ENCODE results near the gene ATG16L2.
"Not testable (repeated sequence)": the region's sequence is repeated elsewhere in the genome, so short reads cannot be mapped to it uniquely, and the experiment has no call there.

Gene ATG16L2

DNA sequence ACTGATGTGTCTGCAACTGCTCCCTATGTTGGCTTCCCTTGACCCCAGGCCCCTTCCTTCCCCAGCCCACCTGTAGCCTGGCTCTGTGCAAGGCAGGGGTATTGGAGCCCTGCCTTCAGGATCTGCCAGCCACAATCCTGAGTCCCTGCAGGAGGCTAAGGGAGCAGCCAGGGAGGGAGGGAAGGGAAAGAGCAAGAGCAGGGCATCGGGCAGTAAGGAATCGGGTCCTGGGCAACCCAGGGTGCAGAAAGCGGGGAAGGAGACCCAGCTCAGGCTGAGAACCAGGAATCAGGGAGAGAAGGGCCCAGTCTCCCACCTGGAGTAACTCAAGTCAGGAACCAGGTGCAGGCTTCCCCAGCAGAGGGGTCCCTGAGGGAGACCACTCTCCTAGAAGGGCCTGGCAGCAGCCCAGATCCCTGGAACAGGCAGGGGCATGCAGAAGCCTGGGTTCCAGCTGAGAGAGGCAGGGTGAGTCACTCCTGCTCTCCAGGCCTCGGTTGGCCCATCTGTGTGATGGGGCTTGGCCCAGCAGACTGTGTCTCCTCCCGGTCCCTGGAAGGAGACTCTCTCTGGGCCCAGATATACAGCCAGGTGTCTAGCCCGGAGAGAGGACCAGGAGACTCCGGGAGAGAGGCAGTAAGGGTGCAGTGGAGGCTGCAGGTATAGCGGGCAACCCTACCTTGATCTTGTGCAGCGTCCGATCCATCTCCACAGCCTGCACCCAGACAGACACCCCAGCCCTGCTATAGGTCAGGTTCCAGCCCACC, 33.7 kb upstream of the ATG16L2 start:
- DNase-seq (ENCODE audit: low read depth), result no peak

GRCh38 chr11:72781063-72781312, 33.2 kb upstream of the ATG16L2 start:
- no peak for DNase-seq (ENCODE audit: low read depth)

DNA sequence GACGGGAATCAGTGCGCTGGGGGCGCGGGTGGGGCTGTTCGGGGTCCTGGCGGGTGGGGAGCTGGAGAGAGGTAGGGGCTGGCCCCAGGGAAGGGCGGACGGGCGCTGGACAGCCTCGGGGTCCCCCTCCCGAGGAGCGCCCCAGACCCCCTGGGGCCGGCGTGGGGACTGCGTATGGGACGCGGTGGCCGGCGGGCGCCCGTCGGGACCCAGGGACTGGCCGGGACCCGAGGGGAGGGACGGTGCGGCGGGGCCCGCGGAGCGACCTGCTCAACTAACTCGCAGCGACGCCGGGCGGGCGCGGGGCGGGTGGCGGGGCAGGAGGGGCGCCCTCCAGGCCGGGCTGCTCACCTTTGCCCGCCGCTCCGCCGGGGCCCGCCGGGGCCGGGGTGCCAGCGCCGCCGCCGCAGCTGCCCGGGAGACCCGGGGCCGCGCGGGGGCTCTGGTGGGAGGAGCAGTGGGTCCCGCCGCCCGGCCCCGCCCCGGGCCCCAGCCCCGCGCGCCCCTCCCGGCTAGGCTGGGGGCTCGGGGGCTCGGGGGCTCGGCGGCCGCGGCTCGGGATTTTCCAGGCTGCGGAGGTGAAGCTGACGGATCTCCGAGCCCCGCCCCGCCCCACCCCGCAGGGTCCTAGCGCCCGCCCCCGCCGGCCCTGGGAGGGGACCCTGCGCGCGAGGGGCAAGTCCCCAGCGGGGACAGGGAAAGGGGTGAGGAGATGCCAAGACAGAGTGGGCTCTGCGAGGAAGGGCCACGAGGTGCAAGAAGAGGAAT, 32.7 kb upstream of the ATG16L2 start:
- peak; percentile 31 for DNase-seq (ENCODE audit: low read depth)

DNA sequence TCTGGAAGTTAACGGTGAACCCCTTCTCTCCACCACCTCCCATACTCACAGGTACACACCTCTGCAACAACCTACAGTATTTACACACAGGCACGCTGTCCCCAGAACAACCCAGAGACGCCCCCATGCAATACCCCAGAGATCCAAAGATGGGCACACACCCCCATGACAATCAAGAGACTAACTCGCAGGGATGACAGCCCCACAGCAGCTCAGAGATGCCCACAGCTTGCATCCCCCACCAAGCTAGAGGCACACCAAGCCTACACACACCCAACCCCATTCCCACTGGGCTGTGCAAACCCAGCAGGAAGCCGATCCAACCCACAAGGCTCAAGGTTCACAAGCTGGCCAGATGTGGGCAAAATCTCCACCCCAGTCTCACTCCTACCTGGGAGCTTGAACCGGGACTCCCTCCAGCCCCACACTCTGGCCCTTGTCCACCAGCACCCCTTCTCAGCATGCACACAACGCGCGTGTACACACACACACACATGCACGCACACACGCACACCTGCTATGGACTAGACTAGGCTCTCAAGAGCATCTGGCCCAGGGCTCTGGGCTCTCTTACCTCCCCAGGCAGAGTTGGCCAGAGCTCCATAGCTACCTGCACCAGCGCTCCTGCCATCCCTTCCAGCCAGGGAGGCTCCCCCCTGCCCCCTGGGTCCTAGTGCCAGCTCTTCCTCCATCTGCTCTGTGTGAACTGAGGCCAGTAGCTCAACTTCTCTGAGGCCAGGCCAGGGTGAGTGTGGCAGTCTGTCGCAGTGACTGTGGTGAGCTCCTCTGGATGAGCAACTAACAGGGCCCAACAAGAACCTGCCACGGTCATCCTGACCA, 31.9 kb upstream of the ATG16L2 start:
- DNase-seq (ENCODE audit: low read depth), result no peak

DNA sequence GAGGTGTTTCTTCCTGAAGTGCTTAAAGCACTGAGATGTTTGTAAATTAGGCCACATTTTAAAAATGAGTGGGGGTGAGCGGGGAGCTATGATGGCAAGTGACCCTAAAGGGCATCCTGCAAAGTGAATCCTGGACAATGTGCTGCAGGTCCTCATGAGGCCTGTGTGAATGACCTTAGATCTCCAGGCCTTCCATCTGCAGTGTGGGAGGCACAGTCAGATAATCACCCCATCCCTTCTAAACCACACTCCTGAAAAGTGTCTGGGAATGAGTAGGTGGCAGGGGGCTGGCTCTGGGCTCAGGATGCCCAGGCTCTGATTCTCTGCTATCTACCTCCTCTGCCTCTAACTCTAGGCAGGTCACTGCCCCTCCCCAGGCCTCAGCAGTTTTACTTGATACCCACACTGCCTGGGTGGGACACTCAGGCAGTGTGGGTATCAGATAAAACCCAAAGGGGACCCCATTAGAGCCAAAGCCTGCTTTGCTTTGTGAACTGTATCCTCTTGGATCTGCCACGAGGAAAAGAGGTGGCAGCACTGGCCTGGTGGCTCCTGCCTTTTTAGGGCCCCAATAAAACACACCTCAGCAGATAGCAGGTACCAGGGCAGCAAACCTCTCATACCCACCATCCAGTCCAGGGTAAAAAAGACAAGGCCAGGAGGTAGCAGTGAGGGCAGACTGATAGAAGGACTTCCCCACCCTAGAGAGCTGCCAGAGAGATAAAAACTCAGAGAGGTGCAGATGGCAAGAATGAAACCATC, 30.9 kb upstream of the ATG16L2 start:
- DNase-seq (ENCODE audit: low read depth), result no peak

DNA sequence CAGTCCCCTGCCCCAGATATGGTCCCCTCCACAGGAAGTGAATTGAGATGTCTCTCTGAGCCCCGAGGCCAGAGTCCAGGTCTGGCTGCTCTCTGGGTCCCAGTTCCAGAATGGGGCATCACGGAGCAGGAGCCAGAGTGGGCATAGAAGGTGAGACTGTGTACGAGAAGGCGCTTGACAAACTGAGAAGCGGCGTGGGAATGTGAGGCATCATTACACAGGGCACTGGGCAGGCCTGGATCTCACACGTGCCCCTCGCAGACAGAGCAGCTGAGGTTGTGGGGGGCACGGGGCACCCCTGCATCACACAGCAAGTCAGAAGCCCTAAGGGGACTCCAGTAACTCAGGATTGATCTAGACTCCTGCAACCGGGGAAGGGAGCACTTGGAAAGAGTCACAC, 29.5 kb upstream of the ATG16L2 start:
- no peak for DNase-seq (ENCODE audit: low read depth)

- no peak for DNase-seq (ENCODE audit: low read depth)
Measured at GRCh38 chr11:72786305-72787215, 27.7 kb upstream of the ATG16L2 start.

GRCh38 chr11:72787216-72788104, 26.8 kb upstream of the ATG16L2 start:
- DNase-seq (ENCODE audit: low read depth), result no peak

- no peak for DNase-seq (ENCODE audit: low read depth)
Measured at GRCh38 chr11:72788241-72788640, 26.0 kb upstream of the ATG16L2 start.

DNA sequence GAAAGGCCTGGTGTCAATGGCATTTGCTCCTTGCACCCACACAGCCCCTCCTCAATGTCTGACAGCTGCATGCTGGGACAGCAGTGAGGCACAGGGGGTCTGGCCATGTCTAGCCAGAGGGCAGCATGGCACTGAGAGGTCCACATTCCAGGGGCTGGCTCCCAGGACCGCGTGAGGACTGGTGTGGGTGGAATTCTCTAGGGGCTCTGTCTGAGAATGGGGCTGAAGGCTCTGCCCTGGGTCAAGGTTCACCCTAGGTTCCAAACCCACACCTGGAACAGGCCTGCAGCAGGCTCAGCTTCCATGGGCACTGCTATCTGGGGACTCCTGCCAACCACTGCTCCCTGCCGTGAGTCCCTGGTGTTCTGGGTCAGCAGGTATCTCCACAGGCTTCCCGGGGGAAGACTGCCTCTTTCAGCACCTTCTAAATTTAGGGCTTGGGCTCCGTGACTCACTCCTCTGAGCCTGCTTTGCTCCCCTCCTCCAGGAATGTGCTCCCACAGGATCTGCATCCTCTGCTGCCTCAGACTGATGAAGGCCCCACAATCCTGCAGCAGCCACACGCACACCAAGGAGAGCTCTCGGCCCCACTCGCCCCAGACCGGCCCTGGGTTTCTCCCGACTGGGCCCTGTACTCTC, 24.6 kb upstream of the ATG16L2 start:
- DNase-seq (ENCODE audit: low read depth), result no peak

DNA sequence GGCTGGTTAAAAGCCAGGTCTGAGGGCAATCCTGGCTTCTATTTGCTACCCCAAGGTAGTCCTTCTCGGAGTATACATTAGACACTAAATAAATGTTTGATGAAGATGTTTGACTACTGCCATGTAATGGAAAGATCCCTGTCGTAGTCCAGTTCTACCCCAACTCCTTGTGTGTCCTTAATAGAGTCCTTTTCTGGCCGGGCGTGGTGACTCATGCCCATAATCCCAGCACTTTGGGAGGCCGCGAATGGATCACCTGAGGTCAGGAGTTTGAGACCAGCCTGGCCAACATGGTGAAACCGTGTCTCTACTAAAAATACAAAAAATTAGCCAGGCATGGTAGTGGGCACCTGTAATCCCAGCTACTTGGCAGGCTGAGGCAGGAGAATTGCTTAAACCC, 23.0 kb upstream of the ATG16L2 start:
- DNase-seq (ENCODE audit: low read depth), result not testable (repeated sequence)

GRCh38 chr11:72792437-72793021, 21.7 kb upstream of the ATG16L2 start:
- no peak for DNase-seq (ENCODE audit: low read depth)

DNA sequence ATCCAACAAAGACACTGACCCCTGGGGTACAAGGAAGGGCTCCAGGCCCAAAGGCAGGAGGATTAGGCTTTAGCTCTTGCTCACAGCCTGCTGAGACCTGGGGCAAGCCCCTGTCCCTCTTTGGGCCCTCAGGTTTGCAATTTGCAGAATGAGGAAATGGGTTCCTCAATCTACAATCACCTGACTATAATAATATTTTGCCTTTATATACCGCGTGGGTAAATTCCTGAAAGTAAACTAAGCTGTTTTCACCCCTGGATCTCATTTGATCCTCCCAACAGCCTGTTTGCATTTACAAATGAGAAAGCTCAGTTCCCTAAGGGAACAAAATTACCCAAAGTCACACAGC, 21.2 kb upstream of the ATG16L2 start:
- DNase-seq (ENCODE audit: low read depth), result no peak

DNA sequence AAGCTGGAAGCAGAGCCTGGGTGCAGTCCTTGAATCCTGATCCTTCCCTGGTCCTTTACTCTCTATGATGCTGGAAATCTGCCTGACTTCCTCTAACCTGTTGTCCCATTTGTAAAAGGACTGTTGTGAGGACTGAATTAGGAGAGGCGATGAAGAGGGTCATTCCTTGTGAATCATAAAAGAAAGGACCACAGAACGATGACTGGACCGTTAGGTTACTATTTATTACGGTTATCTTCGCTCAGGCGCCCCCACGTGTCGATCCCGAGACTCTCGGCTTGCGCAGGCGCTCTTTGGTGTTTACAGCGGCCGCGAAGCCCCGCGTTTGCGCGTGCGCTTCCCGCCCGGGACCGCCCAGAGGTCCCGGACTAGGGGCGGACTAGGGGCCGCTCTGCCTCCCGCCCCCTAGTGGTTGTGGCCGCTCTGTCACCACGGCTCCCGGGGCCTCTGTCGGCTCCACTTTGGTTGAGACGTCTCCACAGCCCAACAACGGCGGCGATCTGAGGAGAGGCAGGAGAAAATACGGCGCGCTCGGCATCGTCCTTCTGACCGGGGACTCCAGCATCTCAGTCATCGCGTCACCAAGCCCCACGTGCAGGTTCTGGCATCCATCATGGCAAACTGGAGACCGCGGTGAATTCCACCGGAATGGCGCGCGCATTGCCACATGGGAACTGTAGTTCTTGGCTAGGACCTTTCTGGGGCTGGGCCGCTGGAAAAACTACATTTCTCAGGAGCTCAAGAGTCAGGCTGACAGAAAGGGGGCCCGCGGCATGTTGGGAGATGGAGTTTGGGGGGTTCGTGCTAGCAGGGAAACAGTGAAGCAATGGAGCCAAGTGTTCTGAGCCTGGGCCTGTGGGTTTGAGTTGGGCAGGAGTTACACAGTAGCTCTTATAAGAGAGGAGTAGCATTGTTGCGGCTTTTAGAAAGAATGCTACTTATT, 20.5 kb upstream of the ATG16L2 start, which contains the start of gene STARD10:
STARD10 (minus strand) TSS at position 623 of the 943 bp plus-strand sequence. CDS start 12,866 bp downstream, outside the sequence.
- DNase-seq (ENCODE audit: low read depth), result peak; percentile 91

DNA sequence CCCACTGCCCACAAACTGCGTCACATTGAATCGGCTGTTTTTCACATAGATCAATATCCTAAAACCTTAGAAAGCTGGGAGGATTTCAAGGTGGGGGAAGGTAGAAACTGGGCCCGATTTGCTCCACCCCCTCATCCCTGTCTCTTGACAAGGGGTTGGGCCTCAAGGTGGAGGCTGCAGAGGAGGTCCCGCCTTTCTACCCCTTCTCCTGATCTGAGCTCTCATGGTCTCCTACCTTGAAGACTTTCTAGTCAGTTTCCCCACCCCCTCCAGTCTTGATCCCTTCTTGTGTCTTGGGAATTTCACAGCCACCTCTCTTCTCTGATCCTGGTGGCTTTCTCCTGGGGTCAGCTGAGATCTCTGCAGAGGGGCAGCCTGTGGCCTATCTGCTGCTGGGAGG, 15.8 kb upstream of the ATG16L2 start:
- DNase-seq (ENCODE audit: low read depth), result no peak

DNA sequence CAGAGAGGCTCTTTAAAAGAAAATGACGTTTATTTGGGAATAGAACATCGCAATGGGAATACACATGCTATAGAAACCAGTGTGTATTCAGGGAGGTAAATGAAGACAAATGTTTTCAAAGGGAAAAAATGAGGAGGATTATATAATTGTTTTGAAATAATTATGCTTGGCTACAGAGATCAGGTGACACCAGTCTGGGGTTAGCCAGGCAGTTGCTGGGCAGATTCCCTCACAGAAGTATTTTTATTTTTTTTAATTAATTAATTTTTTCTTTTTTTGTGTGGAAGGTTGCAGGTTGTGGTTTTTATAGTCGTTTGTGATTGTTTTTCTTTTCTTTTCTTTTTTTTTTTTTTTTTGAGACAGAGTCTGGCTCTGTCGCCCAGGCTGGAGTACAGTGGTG, 14.8 kb upstream of the ATG16L2 start:
- no peak for DNase-seq (ENCODE audit: low read depth)

DNA sequence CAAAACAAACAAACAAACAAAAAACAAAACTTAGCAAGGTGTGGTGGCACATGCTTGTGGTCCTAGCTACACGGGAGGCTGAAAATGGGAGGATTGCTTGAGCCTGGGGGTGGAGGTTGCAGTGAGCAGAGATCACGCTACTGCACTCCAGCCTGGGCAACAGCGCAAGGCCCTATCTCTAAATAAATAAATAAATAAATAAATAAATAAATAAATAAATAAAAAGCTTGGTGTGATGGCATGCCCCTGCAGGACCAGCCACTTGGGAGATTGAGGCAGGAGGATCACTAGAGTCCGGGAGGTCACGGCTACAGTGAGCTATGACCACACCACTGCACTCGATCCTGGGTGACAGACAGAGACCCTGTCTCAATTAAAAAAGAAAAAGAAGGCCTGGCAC, 11.4 kb upstream of the ATG16L2 start:
- no peak for DNase-seq (ENCODE audit: low read depth)

DNA sequence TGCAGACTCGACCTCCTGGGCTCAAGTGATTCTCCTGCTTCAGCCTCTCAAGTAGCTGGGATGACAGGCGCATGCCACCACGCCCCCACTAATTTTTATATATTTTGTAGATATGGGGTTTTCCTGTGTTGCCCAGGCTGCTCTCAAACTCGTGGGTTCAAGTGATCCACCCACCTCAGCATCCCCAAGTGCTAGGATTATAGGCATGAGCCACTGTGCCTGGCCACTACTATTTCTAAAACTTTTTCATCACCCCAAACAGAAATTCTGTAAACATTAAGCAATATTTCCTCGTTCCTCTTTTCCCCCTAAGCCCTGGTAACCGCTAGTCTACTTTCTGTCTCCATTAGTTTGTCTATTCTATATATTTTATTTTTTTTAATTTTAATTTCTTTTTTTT, 9.0 kb upstream of the ATG16L2 start:
- no peak for DNase-seq (ENCODE audit: low read depth)

Data from stimulated activated CD8-positive, alpha-beta memory T cell treated with anti-CD3 and anti-CD28 coated beads, Interleukin-15, amount 100 ng/mL, for 1 hour (primary cell).